NCI-H748 (cell line): ENCODE results near the gene STK33.

Source experiments
- DNase-seq: peaks from one replicate; lab custom pipeline; 2025; ENCODE audit not compliant: unreplicated experiment; lab: John Stamatoyannopoulos, UW

Gene STK33

GRCh38 chr11:8442301-8442700, 151.7 kb downstream of the STK33 start:
- DNase-seq: no peak

- DNase-seq: no peak
Observed at GRCh38 chr11:8440649-8441048, 153.4 kb downstream of the STK33 start.

GRCh38 chr11:8429483-8429882, 164.5 kb downstream of the STK33 start:
- no peak for DNase-seq

- no peak for DNase-seq
Observed at GRCh38 chr11:8426076-8426475, 168.0 kb downstream of the STK33 start.

- no peak for DNase-seq
Observed at GRCh38 chr11:8415195-8415594, 178.8 kb downstream of the STK33 start.

GRCh38 chr11:8408151-8408941, 185.7 kb downstream of the STK33 start:
- no peak for DNase-seq

GRCh38 chr11:8403310-8403709, 190.7 kb downstream of the STK33 start:
- no peak for DNase-seq

- DNase-seq: no peak
Observed at GRCh38 chr11:8392886-8393285, 201.1 kb downstream of the STK33 start.

- no peak for DNase-seq
Observed at GRCh38 chr11:8392166-8392565, 201.9 kb downstream of the STK33 start.

- no peak for DNase-seq
Observed at GRCh38 chr11:8390851-8391612, 203.0 kb downstream of the STK33 start.

- no peak for DNase-seq
Observed at GRCh38 chr11:8389029-8389996, 204.7 kb downstream of the STK33 start.

- DNase-seq: no peak
Observed at GRCh38 chr11:8387693-8388092, 206.3 kb downstream of the STK33 start.

GRCh38 chr11:8387141-8387540, 206.9 kb downstream of the STK33 start:
- no peak for DNase-seq

- no peak for DNase-seq
Observed at GRCh38 chr11:8386134-8386864, 207.7 kb downstream of the STK33 start.

GRCh38 chr11:8384199-8384821, 209.7 kb downstream of the STK33 start:
- DNase-seq: no peak

GRCh38 chr11:8383627-8384026, 210.4 kb downstream of the STK33 start:
- DNase-seq: no peak

- no peak for DNase-seq
Observed at GRCh38 chr11:8383227-8383626, 210.8 kb downstream of the STK33 start.

GRCh38 chr11:8382436-8383053, 211.5 kb downstream of the STK33 start:
- DNase-seq: no peak

- DNase-seq: no peak
Observed at GRCh38 chr11:8381871-8382396, 212.1 kb downstream of the STK33 start.
